ENCODE results near the gene FBH1. TPM values are rescaled to one million over a fixed set of nuclear protein-coding genes. Genes with fewer than 3 reads are reported as not detected.
"Not testable (repeated sequence)": the region's sequence is repeated elsewhere in the genome, so short reads cannot be mapped to it uniquely, and the experiment has no call there.

Gene FBH1
- total RNA-seq, 1 experiment from 2014 or later = 84.0 TPM

DNA sequence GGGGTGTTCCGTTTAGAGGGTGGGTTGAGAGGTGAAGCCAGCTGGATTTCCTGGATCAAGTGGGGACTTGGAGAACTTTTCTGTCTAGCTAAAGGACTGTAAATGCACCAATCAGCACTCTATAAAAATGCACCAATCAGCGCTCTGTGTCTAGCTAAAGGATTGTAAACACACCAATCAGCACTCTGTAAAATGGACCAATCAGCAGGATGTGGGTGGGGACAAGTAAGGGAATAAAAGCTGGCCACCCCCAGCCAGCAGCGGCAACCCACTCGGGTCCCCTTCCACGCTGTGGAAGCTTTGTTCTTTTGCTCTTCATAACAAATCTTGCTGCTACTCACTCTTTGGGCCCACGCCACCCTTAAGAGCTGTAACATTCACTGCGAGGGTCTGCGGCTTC, 21.7 kb upstream of the FBH1 start:
- CTCF ChIA-PET; DNase-seq (ENCODE audit: low spot score); H3K9me3 ChIP-seq (ENCODE audit: low read depth, low read length, poor library complexity, severe bottlenecking); H3K27ac ChIP-seq (ENCODE audit: low read depth, low read length, poor library complexity, severe bottlenecking); H3K4me1 ChIP-seq (ENCODE audit: insufficient read depth, low read length, poor library complexity, severe bottlenecking); intact Hi-C loops (cut with micrococcal nuclease; ENCODE audit: unreplicated experiment); H3K36me3 ChIP-seq (ENCODE audit: insufficient read depth, low read length, poor library complexity, severe bottlenecking); H3K27me3 ChIP-seq (replicated peaks; ENCODE audit: insufficient read depth, low read depth, low read length, poor library complexity); BruUV-seq (replicated peaks); H3K4me3 ChIP-seq (ENCODE audit: low read depth, low read length, poor library complexity, severe bottlenecking): not testable (repeated sequence)
- POLR2A ChIA-PET (ENCODE audit: low non-redundant PET) = interaction anchor here (0.6 kb wide), 1 partner anchor 143 kb away, joined by 3 read pairs; no protein-coding TSS in a partner anchor

DNA sequence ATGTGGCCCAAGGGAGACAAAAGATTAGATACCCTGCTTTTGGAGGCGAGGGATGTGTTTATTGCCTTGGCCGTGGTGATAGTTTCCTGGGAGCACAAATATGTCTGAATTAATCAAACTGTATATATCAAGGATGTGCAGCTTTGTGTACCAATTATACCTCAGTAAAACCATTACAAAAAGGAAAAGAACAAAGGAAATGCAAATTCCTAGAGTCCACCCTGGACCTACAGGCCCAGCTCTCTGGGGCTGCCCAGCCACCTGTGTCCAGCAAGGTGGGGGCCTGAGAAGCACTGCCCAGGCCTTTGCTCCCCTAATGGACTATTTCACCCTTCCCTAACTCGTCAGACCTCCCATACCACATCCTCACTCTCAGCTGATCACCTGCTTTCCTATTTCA, 20.9 kb upstream of the FBH1 start:
- no peak for DNase-seq (ENCODE audit: low spot score)
- no peaks in the 10 kb centered on the region for H3K9me3 ChIP-seq (ENCODE audit: low read depth, low read length, poor library complexity, severe bottlenecking)
- H3K4me3 ChIP-seq (ENCODE audit: low read depth, low read length, poor library complexity, severe bottlenecking) = no peak overlapping the region
- no peaks in the 10 kb centered on the region for H3K36me3 ChIP-seq (ENCODE audit: insufficient read depth, low read length, poor library complexity, severe bottlenecking)
- intact Hi-C loops (cut with micrococcal nuclease; ENCODE audit: unreplicated experiment) = no loop called here
- no peaks in the 10 kb centered on the region for H3K4me1 ChIP-seq (ENCODE audit: insufficient read depth, low read length, poor library complexity, severe bottlenecking)
- CTCF ChIA-PET = interaction anchor here (0.6 kb wide), 1 partner anchor 532 kb away, joined by 3 read pairs; no protein-coding TSS in a partner anchor
- H3K27ac ChIP-seq (ENCODE audit: low read depth, low read length, poor library complexity, severe bottlenecking) = no peak overlapping the region
- BruUV-seq (replicated peaks) = no TSS peak
- no peaks in the 10 kb centered on the region for H3K27me3 ChIP-seq (replicated peaks; ENCODE audit: insufficient read depth, low read depth, low read length, poor library complexity)
- POLR2A ChIA-PET (ENCODE audit: low non-redundant PET) = no interaction called here
- TF ChIP-seq EZH2 (IDR thresholded peaks at IDR 0.05; ENCODE audit: borderline replicate concordance, low read depth, low read length, poor library complexity, severe bottlenecking) = no peak
- TF ChIP-seq, protein P1, sequence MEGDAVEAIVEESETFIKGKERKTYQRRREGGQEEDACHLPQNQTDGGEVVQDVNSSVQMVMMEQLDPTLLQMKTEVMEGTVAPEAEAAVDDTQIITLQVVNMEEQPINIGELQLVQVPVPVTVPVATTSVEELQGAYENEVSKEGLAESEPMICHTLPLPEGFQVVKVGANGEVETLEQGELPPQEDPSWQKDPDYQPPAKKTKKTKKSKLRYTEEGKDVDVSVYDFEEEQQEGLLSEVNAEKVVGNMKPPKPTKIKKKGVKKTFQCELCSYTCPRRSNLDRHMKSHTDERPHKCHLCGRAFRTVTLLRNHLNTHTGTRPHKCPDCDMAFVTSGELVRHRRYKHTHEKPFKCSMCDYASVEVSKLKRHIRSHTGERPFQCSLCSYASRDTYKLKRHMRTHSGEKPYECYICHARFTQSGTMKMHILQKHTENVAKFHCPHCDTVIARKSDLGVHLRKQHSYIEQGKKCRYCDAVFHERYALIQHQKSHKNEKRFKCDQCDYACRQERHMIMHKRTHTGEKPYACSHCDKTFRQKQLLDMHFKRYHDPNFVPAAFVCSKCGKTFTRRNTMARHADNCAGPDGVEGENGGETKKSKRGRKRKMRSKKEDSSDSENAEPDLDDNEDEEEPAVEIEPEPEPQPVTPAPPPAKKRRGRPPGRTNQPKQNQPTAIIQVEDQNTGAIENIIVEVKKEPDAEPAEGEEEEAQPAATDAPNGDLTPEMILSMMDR (conservative IDR thresholded peaks at IDR 0.05; ENCODE audit: low read depth, low read length) = no peak

DNA sequence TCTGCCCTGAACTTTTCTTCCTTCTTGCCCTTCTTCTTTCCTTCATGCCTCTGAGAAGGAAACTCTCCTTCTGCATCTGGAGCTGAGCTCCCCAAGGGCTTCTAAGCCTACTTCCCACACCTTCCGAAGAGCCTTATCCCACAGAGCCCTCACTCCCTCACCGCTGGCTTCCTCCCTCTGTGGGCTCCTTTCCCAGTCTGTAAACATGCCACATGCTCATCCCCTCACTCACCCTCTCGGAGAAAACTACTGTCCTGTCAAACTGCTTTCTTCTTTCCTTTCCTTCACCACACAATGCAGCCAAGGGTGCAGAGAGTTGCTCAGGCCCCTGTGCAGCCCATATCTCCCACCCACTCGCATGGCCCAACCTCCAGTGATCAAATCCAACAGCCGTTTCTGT, 18.4 kb upstream of the FBH1 start:
- Histone ChIP-seq H3K36me3 (ENCODE audit: insufficient read depth, low read length, poor library complexity, severe bottlenecking) (peaks cover 7% of the 10 kb centered on the region), H3K27ac (ENCODE audit: low read depth, low read length, poor library complexity, severe bottlenecking) (no peak overlapping the region), H3K9me3 (ENCODE audit: low read depth, low read length, poor library complexity, severe bottlenecking) (no peaks in the 10 kb centered on the region), H3K4me3 (ENCODE audit: low read depth, low read length, poor library complexity, severe bottlenecking) (no peak overlapping the region), H3K27me3 (replicated peaks; ENCODE audit: insufficient read depth, low read depth, low read length, poor library complexity) (no peaks in the 10 kb centered on the region), H3K4me1 (ENCODE audit: insufficient read depth, low read length, poor library complexity, severe bottlenecking) (no peaks in the 10 kb centered on the region)
- BruUV-seq (replicated peaks) = no TSS peak
- TF ChIP-seq, protein P1 (conservative IDR thresholded peaks at IDR 0.05; ENCODE audit: low read depth, low read length) = no peak
- TF ChIP-seq EZH2 (IDR thresholded peaks at IDR 0.05; ENCODE audit: borderline replicate concordance, low read depth, low read length, poor library complexity, severe bottlenecking) = no peak
- ChIA-PET CTCF (no interaction called here), POLR2A (ENCODE audit: low non-redundant PET) (no interaction called here)
- intact Hi-C loops (cut with micrococcal nuclease; ENCODE audit: unreplicated experiment) = loop anchor here (5.0 to 10.0 kb wide), 3 partner anchors 247 to 1054 kb away; no protein-coding TSS in a partner anchor
- DNase-seq (ENCODE audit: low spot score) = no peak

DNA sequence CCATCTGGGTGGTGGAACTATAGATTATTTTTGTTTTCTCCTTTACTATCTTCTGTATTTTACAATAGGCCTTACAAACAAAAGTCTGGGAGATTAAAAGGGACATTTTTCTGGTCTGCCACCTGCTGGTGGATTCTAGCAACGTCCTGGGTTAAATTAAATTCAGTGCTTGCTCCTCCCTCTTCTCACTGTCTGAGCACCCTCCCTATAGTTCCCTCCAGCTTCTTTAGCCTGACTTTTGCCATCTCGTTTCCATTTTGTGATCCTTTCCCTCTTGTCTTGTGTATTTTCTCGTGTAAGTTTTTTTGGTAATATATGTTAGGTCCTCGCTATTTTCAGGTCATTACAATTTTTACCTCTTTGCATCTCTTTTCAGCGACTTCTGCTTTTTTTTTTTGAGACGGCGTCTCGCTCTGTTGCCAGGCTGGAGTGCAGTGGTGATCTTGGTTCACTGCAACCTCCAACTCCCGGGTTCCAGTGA, 16.5 kb upstream of the FBH1 start:
- ChIA-PET POLR2A (ENCODE audit: low non-redundant PET) (no interaction called here), CTCF (no interaction called here)
- peak; percentile 81 for DNase-seq (ENCODE audit: low spot score)
- Histone ChIP-seq H3K4me1 (ENCODE audit: insufficient read depth, low read length, poor library complexity, severe bottlenecking) (no peaks in the 10 kb centered on the region), H3K9me3 (ENCODE audit: low read depth, low read length, poor library complexity, severe bottlenecking) (no peaks in the 10 kb centered on the region), H3K4me3 (ENCODE audit: low read depth, low read length, poor library complexity, severe bottlenecking) (no peak overlapping the region), H3K27me3 (replicated peaks; ENCODE audit: insufficient read depth, low read depth, low read length, poor library complexity) (no peaks in the 10 kb centered on the region), H3K36me3 (ENCODE audit: insufficient read depth, low read length, poor library complexity, severe bottlenecking) (peaks cover 20% of the 10 kb centered on the region), H3K27ac (ENCODE audit: low read depth, low read length, poor library complexity, severe bottlenecking) (no peak overlapping the region)
- BruUV-seq (replicated peaks) = no TSS peak
- intact Hi-C loops (cut with micrococcal nuclease; ENCODE audit: unreplicated experiment) = loop anchor here (1.0 to 10.0 kb wide), 4 partner anchors 188 to 1056 kb away; no protein-coding TSS in a partner anchor
- TF ChIP-seq, protein P1 (conservative IDR thresholded peaks at IDR 0.05; ENCODE audit: low read depth, low read length) = peak; percentile 73
- TF ChIP-seq EZH2 (IDR thresholded peaks at IDR 0.05; ENCODE audit: borderline replicate concordance, low read depth, low read length, poor library complexity, severe bottlenecking) = no peak
